Activated CD8-positive, alpha-beta T cell treated with anti-CD3 and anti-CD28 coated beads for 36 hours (primary cell): ENCODE measurements around the gene AOAH. TPM values are rescaled to one million over a fixed set of nuclear protein-coding genes. Genes with fewer than 3 reads are reported as not detected.
"Not testable (repeated sequence)": the region's sequence is repeated elsewhere in the genome, so short reads cannot be mapped to it uniquely, and the experiment has no call there.

ENCODE experiments used
- ATAC-seq: fragments of 200-7000 bp; cut with Tn5 transposase; one replicate; pipeline ENCODE4 v1.10.0; 2021; ENCODE audit warnings: mild to moderate bottlenecking, moderate library complexity
- CTCF ChIA-PET: fragments of 350-600 bp; sonication (Branson Sonifier 250); formaldehyde crosslinking; loops from one replicate; lab custom pipeline; 2021; ENCODE audit warnings: antibody characterized with exemption; lab: Charles Lee
- POLR2A ChIA-PET: fragments of 350-600 bp; sonication (Branson Sonifier 250); formaldehyde crosslinking; loops from one replicate; lab custom pipeline; 2021; ENCODE audit warnings: antibody characterized with exemption; lab: Charles Lee
- DNase-seq: peaks from one replicate; pipeline ENCODE4 v3.0.0-alpha.2; 2020
- H3K27ac Mint-ChIP-seq: one replicate; pipeline ENCODE4 v1.8.0; 2021; ENCODE audit warnings: mild to moderate bottlenecking, mixed read lengths
- H3K27me3 Mint-ChIP-seq: one replicate; pipeline ENCODE4 v1.8.0; 2021; ENCODE audit warnings: mixed read lengths
- H3K36me3 Mint-ChIP-seq: one replicate; pipeline ENCODE4 v1.8.0; 2021; ENCODE audit warnings: low read depth, mixed read lengths
- H3K4me1 Mint-ChIP-seq: one replicate; pipeline ENCODE4 v1.8.0; 2021; ENCODE audit warnings: low read depth, mixed read lengths
- H3K4me3 Mint-ChIP-seq: one replicate; pipeline ENCODE4 v1.8.0; 2021; ENCODE audit warnings: mild to moderate bottlenecking, moderate library complexity, mixed read lengths
- H3K9me3 Mint-ChIP-seq: one replicate; pipeline ENCODE4 v1.8.0; 2021; ENCODE audit warnings: mixed read lengths
- CTCF ChIP-seq: fragments of 200-600 bp; IDR thresholded peaks from one replicate; pipeline ENCODE4 v1.8.0; 2022; ENCODE audit warnings: antibody characterized with exemption, mild to moderate bottlenecking
- intact Hi-C: fragments of 100-400 bp; cut with micrococcal nuclease; formaldehyde crosslinking; loops from one replicate; pipeline ENCODE4 v1.10.0; 2022
- total RNA-seq, 2 experiments: library from RNA; stranded (reverse); gene quantifications; one replicate each; pipeline ENCODE4 v1.2.3, GENCODE V29; 2021

The AOAH gene
- total RNA-seq, 2 experiments from 2014 or later: 10.4 to 17.1 TPM

- no peaks in the 10 kb centered on the region for H3K27me3 Mint-ChIP-seq
- ChIA-PET POLR2A (interaction anchor here (3.3 kb wide), 1 partner anchor 11 kb away, joined by 13 read pairs; no protein-coding TSS in a partner anchor), CTCF (interaction anchor here (1.2 kb wide), 1 partner anchor 20 kb away, joined by 5 read pairs; no protein-coding TSS in a partner anchor)
- no peak for TF ChIP-seq CTCF
- H3K4me1 Mint-ChIP-seq: peaks cover 48% of the 10 kb centered on the region
- no peak overlapping the region for H3K4me3 Mint-ChIP-seq
- H3K27ac Mint-ChIP-seq: no peak overlapping the region
- no peak for DNase-seq
- no peak for ATAC-seq
- intact Hi-C loops: no loop called here
- peaks cover 27% of the 10 kb centered on the region for H3K36me3 Mint-ChIP-seq
- H3K9me3 Mint-ChIP-seq: no peaks in the 10 kb centered on the region
Measured at GRCh38 chr7:36650766-36651312, 73.5 kb downstream of the AOAH start.

DNA sequence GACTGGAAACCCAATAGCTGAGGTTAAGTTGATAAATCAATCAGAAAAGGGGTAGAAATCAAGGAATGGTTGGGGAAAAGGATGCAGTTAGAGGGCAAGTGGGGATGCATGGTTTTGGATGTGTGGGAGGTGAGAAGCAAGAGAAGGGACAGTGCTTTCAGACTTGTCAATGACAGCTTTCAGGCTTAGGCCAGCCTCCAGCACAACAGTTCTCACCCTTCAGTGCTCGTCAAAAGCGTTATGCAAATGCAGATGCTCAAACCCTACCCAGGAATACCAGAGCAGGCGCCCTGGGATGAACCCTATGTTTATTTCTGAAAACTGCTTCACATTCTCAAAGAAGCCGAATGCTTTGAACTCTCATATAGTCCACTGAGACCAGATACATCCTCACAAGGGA lies 74.0 kb downstream of the AOAH start:
- Mint-ChIP-seq H3K27me3 (no peaks in the 10 kb centered on the region), H3K4me3 (no peak overlapping the region), H3K36me3 (peaks cover 22% of the 10 kb centered on the region), H3K9me3 (no peaks in the 10 kb centered on the region), H3K27ac (no peak overlapping the region), H3K4me1 (peaks cover 50% of the 10 kb centered on the region)
- POLR2A ChIA-PET: interaction anchor here (3.3 kb wide), 1 partner anchor 10 kb away, joined by 13 read pairs; no protein-coding TSS in a partner anchor
- DNase-seq (no peak), ATAC-seq (no peak)
- CTCF ChIA-PET: no interaction called here
- intact Hi-C loops: no loop called here
- TF ChIP-seq CTCF: no peak

DNA sequence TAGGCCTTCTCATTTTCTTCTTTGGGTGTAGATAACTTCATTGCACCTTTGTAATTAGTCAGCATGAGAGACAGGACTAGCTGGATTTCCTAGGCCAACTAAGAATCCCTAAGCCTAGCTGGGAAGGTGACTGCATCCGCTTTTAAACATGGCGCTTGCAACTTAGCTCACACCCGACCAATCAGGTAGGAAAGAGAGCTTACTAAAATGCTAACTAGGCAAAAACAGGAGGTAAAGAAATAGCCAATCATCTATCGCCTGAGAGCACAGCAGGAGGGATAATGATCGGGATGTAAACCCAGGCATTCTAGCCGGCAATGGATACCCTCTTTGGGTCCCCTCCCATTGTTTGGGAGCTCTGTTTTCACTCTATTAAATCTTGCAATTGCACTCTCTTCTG lies 75.0 kb downstream of the AOAH start:
- intact Hi-C loops, H3K27me3 Mint-ChIP-seq, ATAC-seq, H3K27ac Mint-ChIP-seq, H3K4me3 Mint-ChIP-seq, H3K9me3 Mint-ChIP-seq, DNase-seq: not testable (repeated sequence)
- H3K4me1 Mint-ChIP-seq: peaks cover 54% of the 10 kb centered on the region
- ChIA-PET POLR2A (interaction anchor here (1.4 to 3.3 kb wide), 2 partner anchors 9 to 117 kb away, joined by 3 to 13 read pairs; no protein-coding TSS in a partner anchor), CTCF (interaction anchor here (0.8 to 2.0 kb wide), 4 partner anchors 8 to 162 kb away, joined by 3 to 6 read pairs (median 4); no protein-coding TSS in a partner anchor)
- H3K36me3 Mint-ChIP-seq: peaks cover 18% of the 10 kb centered on the region

DNA sequence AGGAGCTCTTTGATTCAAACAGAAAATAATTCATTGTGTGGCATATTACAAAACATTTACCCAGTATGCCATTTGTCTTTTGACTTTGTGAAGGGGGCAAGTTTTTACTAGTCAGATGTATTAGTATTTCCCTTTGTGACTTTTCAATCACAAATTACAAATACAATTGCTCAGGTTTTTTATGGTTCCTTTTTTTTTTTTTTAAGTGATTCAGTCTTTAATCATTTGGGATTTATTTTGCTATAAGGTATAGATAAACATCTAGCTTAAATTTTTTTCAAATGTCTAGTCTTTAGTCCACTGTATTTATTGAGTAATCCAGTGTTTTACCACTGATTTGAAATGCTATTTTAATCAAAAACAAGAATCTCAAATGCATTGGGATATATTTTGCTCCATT lies 75.9 kb downstream of the AOAH start:
- no peaks in the 10 kb centered on the region for H3K9me3 Mint-ChIP-seq
- no peak overlapping the region for H3K4me3 Mint-ChIP-seq
- TF ChIP-seq CTCF: no peak
- peaks cover 16% of the 10 kb centered on the region for H3K36me3 Mint-ChIP-seq
- DNase-seq: no peak
- ChIA-PET CTCF (interaction anchor here (1.0 to 2.0 kb wide), 3 partner anchors 9 to 15 kb away, joined by 3 to 6 read pairs (median 3); no protein-coding TSS in a partner anchor), POLR2A (interaction anchor here (0.6 to 3.3 kb wide), 3 partner anchors 8 to 116 kb away, joined by 3 to 13 read pairs (median 3); no protein-coding TSS in a partner anchor)
- H3K4me1 Mint-ChIP-seq: peaks cover 52% of the 10 kb centered on the region
- intact Hi-C loops: no loop called here
- no peaks in the 10 kb centered on the region for H3K27me3 Mint-ChIP-seq
- no peak overlapping the region for H3K27ac Mint-ChIP-seq
- ATAC-seq: no peak

- no peaks in the 10 kb centered on the region for H3K9me3 Mint-ChIP-seq
- H3K36me3 Mint-ChIP-seq: peaks cover 6% of the 10 kb centered on the region
- CTCF ChIA-PET: interaction anchor here (0.7 to 1.3 kb wide), 3 partner anchors 9 to 173 kb away, joined by 3 read pairs; no protein-coding TSS in a partner anchor
- DNase-seq (no peak), ATAC-seq (no peak)
- no peak overlapping the region for H3K4me3 Mint-ChIP-seq
- POLR2A ChIA-PET: no interaction called here
- TF ChIP-seq CTCF: no peak
- H3K27me3 Mint-ChIP-seq: no peaks in the 10 kb centered on the region
- H3K4me1 Mint-ChIP-seq: peaks cover 59% of the 10 kb centered on the region
- intact Hi-C loops: no loop called here
- peak overlapping the region; percentile 59 for H3K27ac Mint-ChIP-seq
Measured at GRCh38 chr7:36644625-36645422, 79.5 kb downstream of the AOAH start.
